GM12878 (cell line): Measurements from ENCODE around the gene PHLDB1. TPM values are rescaled to one million over a fixed set of nuclear protein-coding genes. Genes with fewer than 3 reads are reported as not detected.

Experiments used
- BCL3 ChIP-seq: IDR thresholded peaks from 2 replicates; pipeline ENCODE4 v1.6.1; 2011; ENCODE audit warnings: borderline replicate concordance, low read depth, mild to moderate bottlenecking, moderate library complexity, low read length; ENCODE audit not compliant: insufficient read depth, poor library complexity, severe bottlenecking
- BHLHE40 ChIP-seq, 2 experiments: fragments of 450-650 bp in 1 of 2; IDR thresholded peaks; 2 replicates each; pipeline ENCODE4 v1.6.1; 2011 to 2017; ENCODE audit warnings: low read depth in 2 of 2, borderline replicate concordance in 1 of 2, improper control_type of control experiment in 1 of 2, low read length in 1 of 2, mild to moderate bottlenecking in 1 of 2
- CHD2 ChIP-seq: IDR thresholded peaks from 2 replicates; pipeline ENCODE4 v1.6.1; 2011; ENCODE audit warnings: low read depth, low read length, improper control_type of control experiment, borderline replicate concordance
- CREB1 ChIP-seq: IDR thresholded peaks from 2 replicates; pipeline ENCODE4 v1.6.1; 2012; ENCODE audit warnings: low read depth, mild to moderate bottlenecking, inconsistent platforms
- EP300 ChIP-seq, 2 experiments: fragments of 150-350 bp in 1 of 2; IDR thresholded peaks; 2 replicates each; pipeline ENCODE4 v1.6.1; 2011 to 2012; ENCODE audit warnings: low read depth in 2 of 2, low read length in 2 of 2, borderline replicate concordance in 1 of 2, improper control_type of control experiment in 1 of 2, inconsistent platforms in 1 of 2; ENCODE audit not compliant: control insufficient read depth in 1 of 2
- GATAD2B ChIP-seq: fragments of 450-650 bp; conservative IDR thresholded peaks from 2 replicates; pipeline ENCODE4 v1.6.1; 2017; ENCODE audit warnings: low read depth, mild to moderate bottlenecking, moderate library complexity
- LARP7 ChIP-seq: fragments of 450-650 bp; IDR thresholded peaks from 2 replicates; pipeline ENCODE4 v1.6.1; 2017; ENCODE audit warnings: mild to moderate bottlenecking
- MEF2B ChIP-seq: fragments of 450-650 bp; IDR thresholded peaks from 2 replicates; pipeline ENCODE4 v1.6.1; 2018; ENCODE audit warnings: mild to moderate bottlenecking, moderate library complexity; ENCODE audit not compliant: partially characterized antibody, poor library complexity, severe bottlenecking
- MTA2 ChIP-seq: fragments of 450-650 bp; IDR thresholded peaks from 2 replicates; pipeline ENCODE4 v1.6.1; 2016; ENCODE audit warnings: low read depth, mild to moderate bottlenecking, moderate library complexity
- NKRF ChIP-seq: fragments of 450-650 bp; conservative IDR thresholded peaks from 2 replicates; pipeline ENCODE4 v1.6.1; 2017; ENCODE audit warnings: mild to moderate bottlenecking, moderate library complexity
- NR2C1 ChIP-seq: fragments of 450-650 bp; IDR thresholded peaks from 2 replicates; pipeline ENCODE4 v1.6.1; 2017; ENCODE audit warnings: antibody characterized with exemption, mild to moderate bottlenecking, moderate library complexity
- PML ChIP-seq: IDR thresholded peaks from 2 replicates; pipeline ENCODE4 v1.6.1; 2012; ENCODE audit warnings: low read length, inconsistent platforms
- POLR2AphosphoS2 ChIP-seq: IDR thresholded peaks from 2 replicates; pipeline ENCODE4 v1.6.1; 2011; ENCODE audit warnings: low read depth, mild to moderate bottlenecking, low read length, improper control_type of control experiment, moderate library complexity
- RB1 ChIP-seq: fragments of 450-650 bp; formaldehyde crosslinking; IDR thresholded peaks from 2 replicates; pipeline ENCODE4 v1.6.1; 2017; ENCODE audit warnings: mild to moderate bottlenecking, borderline replicate concordance
- SRF ChIP-seq, 2 experiments: IDR thresholded peaks; 2 replicates each; pipeline ENCODE4 v1.6.1; 2011; ENCODE audit warnings: low read depth in 2 of 2, low read length in 2 of 2, mild to moderate bottlenecking in 1 of 2, moderate library complexity in 1 of 2
- STAT3 ChIP-seq: IDR thresholded peaks from 2 replicates; pipeline ENCODE4 v1.6.1; 2011; ENCODE audit warnings: low read depth, low read length, improper control_type of control experiment
- TCF3 ChIP-seq: IDR thresholded peaks from 2 replicates; pipeline ENCODE4 v1.6.1; 2012; ENCODE audit warnings: low read depth, mild to moderate bottlenecking, low read length, borderline replicate concordance; ENCODE audit not compliant: insufficient read depth
- ZBTB40 ChIP-seq: fragments of 450-650 bp; IDR thresholded peaks from 2 replicates; pipeline ENCODE4 v1.6.1; 2016; ENCODE audit warnings: mild to moderate bottlenecking, moderate library complexity, borderline replicate concordance
- ZNF384 ChIP-seq: IDR thresholded peaks from 2 replicates; pipeline ENCODE4 v1.6.1; 2012; ENCODE audit warnings: low read depth, mild to moderate bottlenecking, low read length, improper control_type of control experiment, borderline replicate concordance
- polyA plus RNA-seq, 11 experiments: library from polyadenylated mRNA; depleted of rRNA in 4 of 11; unstranded in 6 of 11; stranded (reverse) in 5 of 11; fragments of >200 nt; fragmentation: Nextera tagmentation in 4 of 11; fragmentation: Illumina TruSeq in 1 of 11; extraction: Ambion mirVana in 4 of 11; extraction: Trizol in 1 of 11; gene quantifications; 1 replicate in 1 of 11; 2 replicates in 10 of 11; pipeline versions ENCODE4 v1.2.1 to v1.2.3, GENCODE V29; 2011 to 2016; ENCODE audit warnings: inconsistent platforms in 2 of 11, missing spikeins in 2 of 11, low read depth in 1 of 11
- total RNA-seq, 4 experiments: library from RNA; depleted of rRNA in 3 of 4; stranded (reverse); fragments of >200 nt in 3 of 4; fragmentation: Illumina TruSeq in 1 of 4; extraction: Trizol in 1 of 4; gene quantifications; 2 replicates each; pipeline versions ENCODE4 v1.2.1 to v1.2.3, GENCODE V29; 2013 to 2021

PHLDB1 gene
- total and polyA plus RNA-seq, 10 of the 15 experiments (the other 5 are each of a cell fraction or from before 2014, with no cell fraction given), result 0.03 to 0.26 (median 0.18) TPM; not detected in 4

GRCh38 chr11:118572061-118572980, 35.1 kb upstream of the PHLDB1 start, which contains the start of gene ARCN1 (continued):
- TF ChIP-seq BCL3, result no peak
- TF ChIP-seq PML, result peak; percentile 54; the same call in 1 of the 2 replicates
- peak; percentile 87 for TF ChIP-seq NR2C1
- no peak for TF ChIP-seq MEF2B
- peak in 1 of 2 experiments; percentile 30; a peak in 1 of 4 replicates for TF ChIP-seq BHLHE40 (IDR thresholded peaks at IDR 0.05; ENCODE audit: borderline replicate concordance in 1 of 2, low read depth in 2 of 2, low read length in 1 of 2)
- TF ChIP-seq CREB1, result 0 out of 2 replicates have a peak, but pooled peaks have one; percentile 26
- TF ChIP-seq STAT3, result no peak
- 0 out of 2 replicates have a peak, but pooled peaks have one; percentile 50 for TF ChIP-seq TCF3
- peak; percentile 69; the same call in 1 of the 2 replicates for TF ChIP-seq GATAD2B
- TF ChIP-seq NKRF, result peak; percentile 77
- TF ChIP-seq CHD2, result peak; percentile 44; the same call in 1 of the 2 replicates
- TF ChIP-seq ZNF384, result peak; percentile 31; the same call in 1 of the 2 replicates
- TF ChIP-seq POLR2AphosphoS2, result peak; percentile 91
- 0 out of 2 replicates have a peak, but pooled peaks have one; percentile 49 for TF ChIP-seq LARP7
- no peak for TF ChIP-seq EP300 (IDR thresholded peaks at IDR 0.05; ENCODE audit: borderline replicate concordance in 1 of 2, control insufficient read depth in 1 of 2, low read depth in 2 of 2, low read length in 2 of 2)
- TF ChIP-seq MTA2, result peak; percentile 60; the same call in 1 of the 2 replicates
- 0 out of 4 replicates have a peak, but pooled peaks of 1 of the 2 experiments have one; percentile 10 for TF ChIP-seq SRF (IDR thresholded peaks at IDR 0.05; ENCODE audit: low read depth in 2 of 2, low read length in 2 of 2)
- peak; percentile 58; the same call in 1 of the 2 replicates for TF ChIP-seq ZBTB40
- 0 out of 2 replicates have a peak, but pooled peaks have one; percentile 43 for TF ChIP-seq RB1
